Testis (tissue), 2 donors: Measurements from ENCODE around the gene PLGRKT.

ENCODE experiments used
- CTCF ChIP-seq, 3 experiments: fragments of 450-650 bp in 2 of 3; fragments of 200-600 bp in 1 of 3; sonication (generic) in 1 of 3; IDR thresholded peaks; one replicate each; pipeline ENCODE4 v1.5.1; 2016 to 2019; ENCODE audit warnings: antibody characterized with exemption in 3 of 3, mild to moderate bottlenecking in 2 of 3, moderate library complexity in 1 of 3
- POLR2A ChIP-seq: fragments of 450-650 bp; IDR thresholded peaks from one replicate; pipeline ENCODE4 v1.6.1; 2017; ENCODE audit warnings: antibody characterized with exemption, mild to moderate bottlenecking, moderate library complexity

- TF ChIP-seq POLR2A (no peak), CTCF (IDR thresholded peaks at IDR 0.05) (no peak)
Measured at GRCh38 chr9:5352637-5353248, 85.0 kb downstream of the PLGRKT start.
